Kidney epithelial cell (primary cell): ENCODE measurements around the gene CYSTM1. TPM values are rescaled to one million over a fixed set of nuclear protein-coding genes. Genes with fewer than 3 reads are reported as not detected.

ENCODE experiments used
- DNase-seq: peaks from one replicate; pipeline ENCODE4 v3.0.0-alpha.2; 2010; ENCODE audit warnings: low read depth
- H3K27me3 ChIP-seq: 2 replicates; pipeline ENCODE4 v1.6.0; 2011; ENCODE audit warnings: low read length; ENCODE audit not compliant: control insufficient read depth, insufficient read depth
- H3K36me3 ChIP-seq: 2 replicates; pipeline ENCODE4 v1.5.1; 2011; ENCODE audit warnings: low read length; ENCODE audit not compliant: control insufficient read depth, insufficient read depth
- H3K4me3 ChIP-seq: 2 replicates; pipeline ENCODE4 v1.5.1; 2011; ENCODE audit warnings: low read depth, mild to moderate bottlenecking, control low read depth, low read length
- CTCF ChIP-seq: IDR thresholded peaks from 2 replicates; pipeline ENCODE4 v1.5.1; 2011; ENCODE audit warnings: mild to moderate bottlenecking, moderate library complexity, low read length, control low read depth, inconsistent platforms; ENCODE audit not compliant: insufficient read depth, poor library complexity, severe bottlenecking
- total RNA-seq: library from RNA; depleted of rRNA; stranded (reverse); fragments of >200 nt; gene quantifications from 2 replicates; pipeline ENCODE4 v1.2.3, GENCODE V29; 2015

The CYSTM1 gene
- total RNA-seq, 1 donor from 2014 or later: 176 TPM

GRCh38 chr5:140261403-140262171 is 86.6 kb downstream of the CYSTM1 start:
- H3K36me3 ChIP-seq: no peaks in the 10 kb centered on the region
- peak; percentile 77 for DNase-seq
- no peaks in the 10 kb centered on the region for H3K27me3 ChIP-seq
- no peak overlapping the region for H3K4me3 ChIP-seq
- peak; percentile 22 for TF ChIP-seq CTCF

- no peaks in the 10 kb centered on the region for H3K36me3 ChIP-seq
- no peak for TF ChIP-seq CTCF
- no peak for DNase-seq
- H3K27me3 ChIP-seq: no peaks in the 10 kb centered on the region
- H3K4me3 ChIP-seq: no peak overlapping the region
These were observed 87.2 kb downstream of the CYSTM1 start for GRCh38 chr5:140262221-140262620.

GRCh38 chr5:140262839-140263238 is 87.9 kb downstream of the CYSTM1 start:
- no peak for TF ChIP-seq CTCF
- Histone ChIP-seq H3K4me3 (no peak overlapping the region), H3K36me3 (no peaks in the 10 kb centered on the region), H3K27me3 (no peaks in the 10 kb centered on the region)
- no peak for DNase-seq

GRCh38 chr5:140265845-140266244 is 90.9 kb downstream of the CYSTM1 start:
- TF ChIP-seq CTCF: no peak

GRCh38 chr5:140266471-140267200 is 91.6 kb downstream of the CYSTM1 start:
- no peak overlapping the region for H3K4me3 ChIP-seq
- DNase-seq: no peak
- no peaks in the 10 kb centered on the region for H3K36me3 ChIP-seq
- no peaks in the 10 kb centered on the region for H3K27me3 ChIP-seq
- no peak for TF ChIP-seq CTCF

More at GRCh38 chr5:140265845-140266244, 90.9 kb downstream of the CYSTM1 start:
- no peak for DNase-seq
- H3K36me3 ChIP-seq: no peaks in the 10 kb centered on the region
- H3K4me3 ChIP-seq: no peak overlapping the region
- H3K27me3 ChIP-seq: no peaks in the 10 kb centered on the region
